GM18858 (cell line): Measurements from ENCODE around the gene ZACN.

Source experiments
- ATAC-seq: cut with Tn5 transposase; IDR thresholded peaks from one replicate; pipeline ENCODE4 v1.9.1; 2021; ENCODE audit not compliant: unreplicated experiment

ZACN gene

GRCh38 chr17:76097716-76098295, 18.8 kb downstream of the ZACN start:
- no peak for ATAC-seq

GRCh38 chr17:76102944-76103273, 23.9 kb downstream of the ZACN start:
- ATAC-seq = no peak

- no peak for ATAC-seq
Measured at GRCh38 chr17:76103274-76104139, 24.5 kb downstream of the ZACN start, which contains the start of gene EXOC7. EXOC7 (minus strand) TSS chr17:76103787; CDS start chr17:76103692, 95 bp downstream.

- ATAC-seq = no peak
Measured at GRCh38 chr17:76104140-76104895, 25.3 kb downstream of the ZACN start.

- no peak for ATAC-seq
Measured at GRCh38 chr17:76104896-76105231, 25.9 kb downstream of the ZACN start.

GRCh38 chr17:76106703-76107102, 27.7 kb downstream of the ZACN start:
- no peak for ATAC-seq

- ATAC-seq = no peak
Measured at GRCh38 chr17:76107509-76107908, 28.5 kb downstream of the ZACN start.

GRCh38 chr17:76111956-76112355, 33.0 kb downstream of the ZACN start:
- ATAC-seq = no peak

- ATAC-seq = no peak
Measured at GRCh38 chr17:76115138-76115754, 36.3 kb downstream of the ZACN start.

- no peak for ATAC-seq
Measured at GRCh38 chr17:76119409-76120371, 40.7 kb downstream of the ZACN start.

- no peak for ATAC-seq
Measured at GRCh38 chr17:76120658-76121008, 41.7 kb downstream of the ZACN start.

- ATAC-seq = no peak
Measured at GRCh38 chr17:76121932-76122430, 43.0 kb downstream of the ZACN start.

- no peak for ATAC-seq
Measured at GRCh38 chr17:76122431-76123190, 43.6 kb downstream of the ZACN start.

GRCh38 chr17:76123191-76123499, 44.2 kb downstream of the ZACN start:
- no peak for ATAC-seq

GRCh38 chr17:76123749-76124581, 45.0 kb downstream of the ZACN start:
- ATAC-seq = no peak

- ATAC-seq = no peak
Measured at GRCh38 chr17:76124582-76125390, 45.8 kb downstream of the ZACN start.

GRCh38 chr17:76125391-76125675, 46.4 kb downstream of the ZACN start:
- no peak for ATAC-seq

GRCh38 chr17:76125922-76126321, 46.9 kb downstream of the ZACN start:
- ATAC-seq = no peak
